Muscle layer of duodenum (tissue), 2 donors: ENCODE results near the gene TXNL4A.
A peak's percentile ranks its signal among the peaks of the same experiment; 100 is the strongest.

Experiments
- H3K27ac ChIP-seq: one replicate; pipeline ENCODE4 v1.7.0; 2013; ENCODE audit warnings: mild to moderate bottlenecking, low read length
- H3K27me3 ChIP-seq: one replicate; pipeline ENCODE4 v1.7.0; 2013; ENCODE audit warnings: low read depth, mild to moderate bottlenecking, control low read depth, low read length
- H3K36me3 ChIP-seq, 2 donors: one replicate each; pipeline ENCODE4 v1.7.0; 2013; ENCODE audit warnings: low read length in 2 of 2, control low read depth in 1 of 2, mild to moderate bottlenecking in 1 of 2; ENCODE audit not compliant: insufficient read depth in 2 of 2, control insufficient read depth in 1 of 2
- H3K4me1 ChIP-seq, 2 donors: one replicate each; pipeline ENCODE4 v1.7.0; 2013; ENCODE audit warnings: low read length in 2 of 2, mild to moderate bottlenecking in 2 of 2, control low read depth in 1 of 2, moderate library complexity in 1 of 2; ENCODE audit not compliant: insufficient read depth in 2 of 2, control insufficient read depth in 1 of 2
- H3K4me3 ChIP-seq, 2 donors: one replicate each; pipeline ENCODE4 v1.7.0; 2013; ENCODE audit warnings: low read length in 2 of 2, low read depth in 1 of 2, mild to moderate bottlenecking in 1 of 2
- H3K9me3 ChIP-seq, 2 donors: one replicate each; pipeline ENCODE4 v1.7.0; 2013; ENCODE audit warnings: low read length in 2 of 2, control low read depth in 1 of 2, mild to moderate bottlenecking in 1 of 2; ENCODE audit not compliant: control insufficient read depth in 1 of 2
- donor health status: healthy.

The TXNL4A gene

GRCh38 chr18:79952996-79953559 lies 35.3 kb downstream of the TXNL4A start:
- Histone ChIP-seq H3K27me3 (no peaks in the 10 kb centered on the region), H3K36me3 (no peaks in the 10 kb centered on the region), H3K9me3 (no peaks in the 10 kb centered on the region), H3K27ac (no peak overlapping the region), H3K4me3 (no peak overlapping the region), H3K4me1 (peaks cover 4 to 24% of the 10 kb centered on the region in 2 donors)

- no peaks in the 10 kb centered on the region for H3K27me3 ChIP-seq
Observed at GRCh38 chr18:79952456-79952995, 35.8 kb downstream of the TXNL4A start.

GRCh38 chr18:79951545-79952455 lies 36.6 kb downstream of the TXNL4A start, which contains the start of gene SLC66A2:
Gene SLC66A2 (minus strand): TSS chr18:79951653. CDS start chr18:79950926, 727 bp downstream.
- peaks cover 4 to 28% of the 10 kb centered on the region in 2 donors for H3K4me1 ChIP-seq
- no peaks in the 10 kb centered on the region for H3K27me3 ChIP-seq
- no peak within 1 kb of the TSS for H3K27ac ChIP-seq

More at GRCh38 chr18:79952456-79952995, 35.8 kb downstream of the TXNL4A start:
- Histone ChIP-seq H3K4me3 (peak overlapping the region in 1 of 2 donors; percentile 76), H3K4me1 (peaks cover 4 to 24% of the 10 kb centered on the region in 2 donors), H3K9me3 (no peaks in the 10 kb centered on the region), H3K36me3 (no peaks in the 10 kb centered on the region), H3K27ac (no peak overlapping the region)

GRCh38 chr18:79950515-79951341 lies 37.6 kb downstream of the TXNL4A start:
- Histone ChIP-seq H3K4me3 (peak overlapping the region; percentile 73 to 76), H3K36me3 (no peaks in the 10 kb centered on the region), H3K9me3 (no peaks in the 10 kb centered on the region), H3K27me3 (no peaks in the 10 kb centered on the region), H3K4me1 (peaks cover 4 to 30% of the 10 kb centered on the region in 2 donors), H3K27ac (no peak overlapping the region)

More at GRCh38 chr18:79951545-79952455, 36.6 kb downstream of the TXNL4A start, which contains the start of gene SLC66A2:
- no peaks in the 10 kb centered on the region for H3K36me3 ChIP-seq
- H3K4me3 ChIP-seq = peak within 1 kb of the TSS; percentile 73 to 76
- no peaks in the 10 kb centered on the region for H3K9me3 ChIP-seq

- peak overlapping the region; percentile 73 to 76 for H3K4me3 ChIP-seq
- H3K9me3 ChIP-seq = no peaks in the 10 kb centered on the region
- peaks cover 4 to 38% of the 10 kb centered on the region in 2 donors for H3K4me1 ChIP-seq
- H3K27ac ChIP-seq = peak overlapping the region; percentile 37
- no peaks in the 10 kb centered on the region for H3K27me3 ChIP-seq
- no peaks in the 10 kb centered on the region for H3K36me3 ChIP-seq
Observed at GRCh38 chr18:79949697-79950487, 38.5 kb downstream of the TXNL4A start.

- H3K36me3 ChIP-seq = no peaks in the 10 kb centered on the region
- peaks cover 4 to 48% of the 10 kb centered on the region in 2 donors for H3K4me1 ChIP-seq
- H3K27ac ChIP-seq = no peak overlapping the region
- H3K9me3 ChIP-seq = no peaks in the 10 kb centered on the region
- H3K27me3 ChIP-seq = no peaks in the 10 kb centered on the region
- no peak overlapping the region for H3K4me3 ChIP-seq
Observed at GRCh38 chr18:79948719-79949411, 39.5 kb downstream of the TXNL4A start.

- Histone ChIP-seq H3K4me3 (no peak overlapping the region), H3K9me3 (no peaks in the 10 kb centered on the region), H3K4me1 (peaks cover 4 to 48% of the 10 kb centered on the region in 2 donors), H3K27ac (no peak overlapping the region), H3K27me3 (no peaks in the 10 kb centered on the region), H3K36me3 (peaks cover 2 to 7% of the 10 kb centered on the region in 2 donors)
Observed at GRCh38 chr18:79947881-79948610, 40.3 kb downstream of the TXNL4A start.

GRCh38 chr18:79947054-79947755 lies 41.2 kb downstream of the TXNL4A start:
- Histone ChIP-seq H3K4me3 (no peak overlapping the region), H3K4me1 (peaks cover 4 to 46% of the 10 kb centered on the region in 2 donors), H3K27me3 (no peaks in the 10 kb centered on the region), H3K9me3 (no peaks in the 10 kb centered on the region), H3K27ac (no peak overlapping the region), H3K36me3 (peaks cover 10 to 16% of the 10 kb centered on the region in 2 donors)
